Measurements from ENCODE around the gene CTCFL.

DNA sequence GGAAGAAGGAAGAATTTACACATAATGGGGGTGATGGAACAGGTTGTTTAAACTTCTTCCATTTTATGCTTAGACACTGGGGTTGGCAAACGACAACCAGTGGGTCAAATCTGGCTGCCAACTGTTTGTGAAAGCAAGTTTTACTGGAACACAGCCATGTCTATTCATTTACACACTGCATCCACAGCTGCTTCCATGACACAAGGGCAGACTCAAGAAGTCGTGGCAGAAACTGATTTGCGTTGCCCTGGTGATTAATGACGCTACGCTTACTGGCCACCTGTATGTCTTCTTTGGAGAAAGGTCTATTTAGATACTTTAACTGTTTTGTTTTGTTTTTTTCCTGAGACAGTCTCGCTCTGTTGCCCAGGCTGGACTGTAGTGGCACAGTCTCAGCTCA lies 19.0 kb downstream of the CTCFL start:
- TF ChIP-seq CTCF (IDR thresholded peaks at IDR 0.05; ENCODE audit: low read depth, low read length, missing input control) = no peak
- no peak for TF ChIP-seq REST (IDR thresholded peaks at IDR 0.05)
- TF ChIP-seq RAD21 (IDR thresholded peaks at IDR 0.05) = no peak
- TF ChIP-seq EGR1 (IDR thresholded peaks at IDR 0.05; ENCODE audit: low read depth in 2 of 2) = no peak
- TF ChIP-seq, protein P1, sequence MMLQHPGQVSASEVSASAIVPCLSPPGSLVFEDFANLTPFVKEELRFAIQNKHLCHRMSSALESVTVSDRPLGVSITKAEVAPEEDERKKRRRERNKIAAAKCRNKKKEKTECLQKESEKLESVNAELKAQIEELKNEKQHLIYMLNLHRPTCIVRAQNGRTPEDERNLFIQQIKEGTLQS (IDR thresholded peaks at IDR 0.05) = no peak

Data from liver (tissue), 3 donors.